ENCODE data around the gene ARL16. TPM values are rescaled to one million over a fixed set of nuclear protein-coding genes. Genes with fewer than 3 reads are reported as not detected.

ARL16 gene
- total and polyA plus RNA-seq, 3 donors from 2014 or later: 35.7 to 55.8 (median 44.2) TPM

- DNase-seq: no peak
- Histone ChIP-seq H3K27ac (no peak overlapping the region), H3K9me3 (no peaks in the 10 kb centered on the region), H3K4me1 (no peaks in the 10 kb centered on the region), H3K36me3 (ENCODE audit: low read depth, missing control alignments) (no peaks in the 10 kb centered on the region), H3K27me3 (no peaks in the 10 kb centered on the region), H3K4me3 (no peak overlapping the region)
- TF ChIP-seq POLR2A (IDR thresholded peaks at IDR 0.05) (no peak), CTCF (IDR thresholded peaks at IDR 0.05) (no peak)
- intact Hi-C loops (cut with DNase I; ENCODE audit: low total_unique reads): no loop called here
- 86 to 94% methylated on average over 6 to 19 of the region's 19 CpGs for WGBS, 2 donors
These were observed 11.2 kb upstream of the ARL16 start for GRCh38 chr17:81694810-81695209.

- no peaks in the 10 kb centered on the region for H3K4me1 ChIP-seq
- H3K27ac ChIP-seq: no peak overlapping the region
- H3K4me3 ChIP-seq: no peak overlapping the region
- no peaks in the 10 kb centered on the region for H3K36me3 ChIP-seq (ENCODE audit: low read depth, missing control alignments)
- 87% methylated on average over 11 to 34 of the region's 35 CpGs for WGBS, 2 donors
- no peak for DNase-seq
- no peaks in the 10 kb centered on the region for H3K27me3 ChIP-seq
- intact Hi-C loops (cut with DNase I; ENCODE audit: low total_unique reads): no loop called here
- TF ChIP-seq POLR2A (IDR thresholded peaks at IDR 0.05): no peak
- H3K9me3 ChIP-seq: no peaks in the 10 kb centered on the region
These were observed 10.1 kb upstream of the ARL16 start for GRCh38 chr17:81693509-81694210.

- H3K36me3 ChIP-seq (ENCODE audit: low read depth, missing control alignments): no peaks in the 10 kb centered on the region
- H3K27me3 ChIP-seq: no peaks in the 10 kb centered on the region
- H3K4me3 ChIP-seq: no peak overlapping the region
- intact Hi-C loops (cut with DNase I; ENCODE audit: low total_unique reads): no loop called here
- no peak overlapping the region for H3K27ac ChIP-seq
- no peaks in the 10 kb centered on the region for H3K4me1 ChIP-seq
- WGBS, 2 donors: 96 to 97% methylated on average over 17 to 20 of the region's 20 CpGs
- no peak for TF ChIP-seq CTCF (IDR thresholded peaks at IDR 0.05)
- no peak for TF ChIP-seq POLR2A (IDR thresholded peaks at IDR 0.05)
- H3K9me3 ChIP-seq: no peaks in the 10 kb centered on the region
- DNase-seq: no peak
These were observed 8.0 kb upstream of the ARL16 start for GRCh38 chr17:81691608-81692007.

- intact Hi-C loops (cut with DNase I; ENCODE audit: low total_unique reads): no loop called here
- no peak for DNase-seq
- Histone ChIP-seq H3K9me3 (no peaks in the 10 kb centered on the region), H3K27ac (no peak overlapping the region), H3K27me3 (no peaks in the 10 kb centered on the region), H3K36me3 (ENCODE audit: low read depth, missing control alignments) (no peaks in the 10 kb centered on the region), H3K4me3 (no peak overlapping the region), H3K4me1 (no peaks in the 10 kb centered on the region)
- no peak for TF ChIP-seq POLR2A (IDR thresholded peaks at IDR 0.05)
- no peak for TF ChIP-seq CTCF (IDR thresholded peaks at IDR 0.05)
- 93 to 94% methylated on average over 16 to 18 of the region's 18 CpGs for WGBS, 2 donors
These were observed 7.6 kb upstream of the ARL16 start for GRCh38 chr17:81691196-81691595.

- DNase-seq: no peak
- intact Hi-C loops (cut with DNase I; ENCODE audit: low total_unique reads): no loop called here
- Histone ChIP-seq H3K4me3 (no peak overlapping the region), H3K27me3 (no peaks in the 10 kb centered on the region), H3K27ac (no peak overlapping the region), H3K9me3 (no peaks in the 10 kb centered on the region), H3K36me3 (ENCODE audit: low read depth, missing control alignments) (no peaks in the 10 kb centered on the region), H3K4me1 (peaks cover under 1% of the 10 kb centered on the region)
- TF ChIP-seq CTCF (IDR thresholded peaks at IDR 0.05) (no peak), POLR2A (IDR thresholded peaks at IDR 0.05) (no peak)
- WGBS, 2 donors: 87 to 91% methylated on average over 8 to 17 of the region's 17 CpGs
These were observed 7.0 kb upstream of the ARL16 start for GRCh38 chr17:81690549-81690948.

Measured in testis (tissue), 3 donors.